ENCODE results near the gene CAP2. TPM values are rescaled to one million over a fixed set of nuclear protein-coding genes. Genes with fewer than 3 reads are reported as not detected.

Gene CAP2
- polyA plus RNA-seq (2013, experiment 1 of 2), result 44.0 TPM
- 44.1 TPM for polyA plus RNA-seq (2013, experiment 2 of 2)

- Histone ChIP-seq H3K4me3 (ENCODE audit: extremely low read depth, insufficient read depth, low read length, poor library complexity, severe bottlenecking) (peak within 1 kb of the TSS; percentile 70), H3K27ac (ENCODE audit: low read depth, low read length, severe bottlenecking) (peak within 1 kb of the TSS; percentile 96), H3K4me1 (ENCODE audit: control insufficient read depth, insufficient read depth, low read length, poor library complexity, severe bottlenecking) (peaks cover 8% of the 10 kb centered on the region), H3K36me3 (ENCODE audit: control insufficient read depth, insufficient read depth, low read length) (peaks cover 30% of the 10 kb centered on the region), H3K9me3 (ENCODE audit: control insufficient read depth, low read length) (peaks cover 13% of the 10 kb centered on the region)
- WGBS, 2 experiments (ENCODE audit: insufficient coverage in 2 of 2), result 7 to 16% methylated on average over 12 to 28 of the region's 42 CpGs
Measured at GRCh38 chr6:17392978-17393891, at the start of gene CAP2. CAP2 (plus strand) TSS chr6:17393595; CDS start chr6:17421556, 27,961 bp downstream.

- no peaks in the 10 kb centered on the region for H3K9me3 ChIP-seq (ENCODE audit: control insufficient read depth, low read length)
- no peaks in the 10 kb centered on the region for H3K36me3 ChIP-seq (ENCODE audit: control insufficient read depth, insufficient read depth, low read length)
- H3K4me1 ChIP-seq (ENCODE audit: control insufficient read depth, insufficient read depth, low read length, poor library complexity, severe bottlenecking), result no peaks in the 10 kb centered on the region
- WGBS, 2 experiments (ENCODE audit: insufficient coverage in 2 of 2), result 100% methylated on average over 1 of the region's 2 CpGs; no CpG with 5 or more reads in 1 of the 2 experiments
- H3K4me3 ChIP-seq (ENCODE audit: extremely low read depth, insufficient read depth, low read length, poor library complexity, severe bottlenecking), result no peak overlapping the region
- H3K27ac ChIP-seq (ENCODE audit: low read depth, low read length, severe bottlenecking), result no peak overlapping the region
Measured at GRCh38 chr6:17347012-17347411, 46.4 kb upstream of the CAP2 start.

DNA sequence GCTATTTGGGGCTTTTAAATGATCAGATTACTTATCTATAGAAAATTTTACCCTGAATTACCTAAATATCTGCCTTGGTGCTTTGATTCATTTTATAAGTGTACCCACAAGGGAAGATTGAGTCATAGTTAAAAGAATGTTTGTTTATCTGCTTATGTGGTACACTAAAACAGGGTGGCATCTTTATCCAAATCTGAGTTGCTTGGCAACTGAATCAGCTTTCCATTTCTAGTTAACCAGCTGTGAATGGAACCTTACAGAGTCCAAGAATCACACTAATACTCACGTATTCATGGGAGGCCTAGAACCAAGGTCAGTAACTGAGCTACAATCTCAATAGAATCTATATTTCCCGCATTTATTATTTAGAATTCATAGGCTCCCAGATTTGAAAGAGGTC, 44.0 kb upstream of the CAP2 start:
- Histone ChIP-seq H3K27ac (ENCODE audit: low read depth, low read length, severe bottlenecking) (no peak overlapping the region), H3K9me3 (ENCODE audit: control insufficient read depth, low read length) (no peaks in the 10 kb centered on the region), H3K36me3 (ENCODE audit: control insufficient read depth, insufficient read depth, low read length) (no peaks in the 10 kb centered on the region), H3K4me1 (ENCODE audit: control insufficient read depth, insufficient read depth, low read length, poor library complexity, severe bottlenecking) (no peaks in the 10 kb centered on the region), H3K4me3 (ENCODE audit: extremely low read depth, insufficient read depth, low read length, poor library complexity, severe bottlenecking) (no peak overlapping the region)
- 83 to 100% methylated on average over 1 of the region's 2 CpGs for WGBS, 2 experiments (ENCODE audit: insufficient coverage in 2 of 2)

GRCh38 chr6:17352302-17352701, 41.1 kb upstream of the CAP2 start:
- Histone ChIP-seq H3K27ac (ENCODE audit: low read depth, low read length, severe bottlenecking) (no peak overlapping the region), H3K4me3 (ENCODE audit: extremely low read depth, insufficient read depth, low read length, poor library complexity, severe bottlenecking) (no peak overlapping the region), H3K4me1 (ENCODE audit: control insufficient read depth, insufficient read depth, low read length, poor library complexity, severe bottlenecking) (no peaks in the 10 kb centered on the region), H3K36me3 (ENCODE audit: control insufficient read depth, insufficient read depth, low read length) (no peaks in the 10 kb centered on the region), H3K9me3 (ENCODE audit: control insufficient read depth, low read length) (no peaks in the 10 kb centered on the region)

- Histone ChIP-seq H3K36me3 (ENCODE audit: control insufficient read depth, insufficient read depth, low read length) (no peaks in the 10 kb centered on the region), H3K9me3 (ENCODE audit: control insufficient read depth, low read length) (no peaks in the 10 kb centered on the region), H3K4me3 (ENCODE audit: extremely low read depth, insufficient read depth, low read length, poor library complexity, severe bottlenecking) (no peak overlapping the region), H3K4me1 (ENCODE audit: control insufficient read depth, insufficient read depth, low read length, poor library complexity, severe bottlenecking) (no peaks in the 10 kb centered on the region), H3K27ac (ENCODE audit: low read depth, low read length, severe bottlenecking) (no peak overlapping the region)
- 86 to 100% methylated on average over 1 of the region's 4 CpGs for WGBS, 2 experiments (ENCODE audit: insufficient coverage in 2 of 2)
Measured at GRCh38 chr6:17353440-17354175, 39.8 kb upstream of the CAP2 start.

- 93 to 100% methylated on average over 2 of the region's 4 CpGs for WGBS, 2 experiments (ENCODE audit: insufficient coverage in 2 of 2)
- H3K36me3 ChIP-seq (ENCODE audit: control insufficient read depth, insufficient read depth, low read length), result no peaks in the 10 kb centered on the region
Measured at GRCh38 chr6:17354700-17355403, 38.5 kb upstream of the CAP2 start.

GRCh38 chr6:17355404-17355774, 38.0 kb upstream of the CAP2 start:
- H3K4me3 ChIP-seq (ENCODE audit: extremely low read depth, insufficient read depth, low read length, poor library complexity, severe bottlenecking), result no peak overlapping the region
- no peaks in the 10 kb centered on the region for H3K36me3 ChIP-seq (ENCODE audit: control insufficient read depth, insufficient read depth, low read length)
- no peaks in the 10 kb centered on the region for H3K9me3 ChIP-seq (ENCODE audit: control insufficient read depth, low read length)
- WGBS, 2 experiments (ENCODE audit: insufficient coverage in 2 of 2), result no CpG with 5 or more reads among the region's 2 CpGs
- no peak overlapping the region for H3K27ac ChIP-seq (ENCODE audit: low read depth, low read length, severe bottlenecking)
- H3K4me1 ChIP-seq (ENCODE audit: control insufficient read depth, insufficient read depth, low read length, poor library complexity, severe bottlenecking), result no peaks in the 10 kb centered on the region

More at GRCh38 chr6:17354700-17355403, 38.5 kb upstream of the CAP2 start:
- Histone ChIP-seq H3K4me1 (ENCODE audit: control insufficient read depth, insufficient read depth, low read length, poor library complexity, severe bottlenecking) (no peaks in the 10 kb centered on the region), H3K9me3 (ENCODE audit: control insufficient read depth, low read length) (no peaks in the 10 kb centered on the region), H3K4me3 (ENCODE audit: extremely low read depth, insufficient read depth, low read length, poor library complexity, severe bottlenecking) (no peak overlapping the region), H3K27ac (ENCODE audit: low read depth, low read length, severe bottlenecking) (no peak overlapping the region)

DNA sequence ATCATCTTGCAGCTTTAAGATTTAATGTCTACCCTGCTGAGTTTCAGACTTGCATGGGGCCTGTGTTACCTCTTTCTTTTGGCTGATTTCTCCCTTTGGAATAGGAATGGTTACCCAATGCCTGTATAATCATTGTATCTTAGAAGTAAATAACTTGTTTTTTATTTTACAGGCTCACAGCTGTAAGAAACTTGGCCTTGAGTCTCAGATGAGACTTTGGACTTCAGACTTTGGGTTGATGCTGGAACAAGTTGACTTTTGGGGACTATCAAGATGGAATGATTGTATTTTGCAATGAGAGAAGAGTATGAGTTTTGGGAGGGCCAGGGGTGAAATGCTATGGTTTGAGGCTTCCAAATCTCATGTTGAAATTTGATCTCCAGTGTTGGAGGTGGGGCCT, 34.9 kb upstream of the CAP2 start:
- no peaks in the 10 kb centered on the region for H3K4me1 ChIP-seq (ENCODE audit: control insufficient read depth, insufficient read depth, low read length, poor library complexity, severe bottlenecking)
- no peak overlapping the region for H3K27ac ChIP-seq (ENCODE audit: low read depth, low read length, severe bottlenecking)
- no peaks in the 10 kb centered on the region for H3K9me3 ChIP-seq (ENCODE audit: control insufficient read depth, low read length)
- no peaks in the 10 kb centered on the region for H3K36me3 ChIP-seq (ENCODE audit: control insufficient read depth, insufficient read depth, low read length)
- no peak overlapping the region for H3K4me3 ChIP-seq (ENCODE audit: extremely low read depth, insufficient read depth, low read length, poor library complexity, severe bottlenecking)

DNA sequence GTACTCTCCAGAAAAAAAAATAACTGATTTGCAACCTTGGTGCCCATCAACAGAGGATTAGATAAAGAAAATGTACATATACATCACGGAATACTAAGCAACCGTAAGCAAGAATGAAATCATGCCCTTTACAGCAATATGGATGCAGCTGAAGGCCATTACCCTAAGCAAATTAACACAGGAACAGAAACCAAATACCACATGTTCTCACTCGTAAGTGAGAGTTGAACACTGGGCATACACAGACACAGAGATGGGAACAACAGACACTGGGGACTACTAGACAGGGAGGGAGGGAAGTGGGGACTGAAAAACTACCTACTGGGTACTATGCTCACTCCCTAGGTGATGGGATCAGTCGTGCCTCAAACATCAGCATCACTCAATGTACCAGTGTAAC, 32.8 kb upstream of the CAP2 start:
- Histone ChIP-seq H3K27ac (ENCODE audit: low read depth, low read length, severe bottlenecking) (no peak overlapping the region), H3K9me3 (ENCODE audit: control insufficient read depth, low read length) (no peaks in the 10 kb centered on the region), H3K4me1 (ENCODE audit: control insufficient read depth, insufficient read depth, low read length, poor library complexity, severe bottlenecking) (no peaks in the 10 kb centered on the region), H3K4me3 (ENCODE audit: extremely low read depth, insufficient read depth, low read length, poor library complexity, severe bottlenecking) (no peak overlapping the region), H3K36me3 (ENCODE audit: control insufficient read depth, insufficient read depth, low read length) (no peaks in the 10 kb centered on the region)
- WGBS, 2 experiments (ENCODE audit: insufficient coverage in 2 of 2), result 100% methylated on average over 2 of the region's 4 CpGs; no CpG with 5 or more reads in 1 of the 2 experiments

DNA sequence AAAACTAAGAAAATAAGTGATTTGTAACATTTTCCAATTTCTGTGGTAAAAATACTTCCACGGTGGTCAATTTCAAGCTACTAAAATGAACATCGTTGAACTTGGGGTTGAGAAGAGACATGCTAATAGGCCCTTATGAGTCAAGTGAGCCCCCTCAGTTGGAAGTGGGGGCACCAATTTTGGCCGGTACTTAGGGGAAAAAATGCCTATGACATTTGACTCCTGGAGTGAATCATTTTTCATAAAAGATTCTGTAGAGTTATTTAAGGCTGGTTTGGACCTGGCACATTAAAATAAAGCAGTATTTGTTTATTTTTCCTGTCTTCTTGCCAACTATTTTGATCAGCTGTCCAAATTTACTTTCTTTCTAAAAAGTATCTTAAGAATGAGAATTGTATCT, 32.4 kb upstream of the CAP2 start:
- no peaks in the 10 kb centered on the region for H3K9me3 ChIP-seq (ENCODE audit: control insufficient read depth, low read length)
- H3K36me3 ChIP-seq (ENCODE audit: control insufficient read depth, insufficient read depth, low read length), result no peaks in the 10 kb centered on the region
- WGBS, 2 experiments (ENCODE audit: insufficient coverage in 2 of 2), result 94 to 100% methylated on average over 1 to 2 of the region's 3 CpGs
- H3K4me1 ChIP-seq (ENCODE audit: control insufficient read depth, insufficient read depth, low read length, poor library complexity, severe bottlenecking), result no peaks in the 10 kb centered on the region
- no peak overlapping the region for H3K27ac ChIP-seq (ENCODE audit: low read depth, low read length, severe bottlenecking)
- H3K4me3 ChIP-seq (ENCODE audit: extremely low read depth, insufficient read depth, low read length, poor library complexity, severe bottlenecking), result no peak overlapping the region

Measured in mesodermal cell (in vitro differentiated cells).